MM.1S (cell line): ENCODE measurements around the gene PMIS2.

Experiments
- DNase-seq: peaks from one replicate; pipeline ENCODE4 v3.0.0-alpha.2; 2015
- H2AFZ ChIP-seq: fragments of 300-600 bp; sonication (generic); 2 replicates; pipeline ENCODE4 v1.6.0; 2016; ENCODE audit warnings: antibody characterized with exemption, low read length
- H3F3A ChIP-seq: fragments of 300-600 bp; sonication (generic); 2 replicates; pipeline ENCODE4 v1.6.1; 2016; ENCODE audit warnings: mild to moderate bottlenecking, antibody characterized with exemption, low read length, moderate library complexity, mixed read lengths; ENCODE audit not compliant: insufficient read depth
- H3K27ac ChIP-seq: fragments of 300-600 bp; sonication (generic); 2 replicates; pipeline ENCODE4 v1.5.1; 2016; ENCODE audit warnings: mild to moderate bottlenecking, low read length
- H3K27me3 ChIP-seq: fragments of 300-600 bp; sonication (generic); replicated peaks from 2 replicates; pipeline ENCODE4 v1.6.0; 2016; ENCODE audit warnings: low read length; ENCODE audit not compliant: insufficient read depth
- H3K36me3 ChIP-seq: fragments of 300-600 bp; sonication (generic); replicated peaks from 2 replicates; pipeline ENCODE4 v1.6.1; 2016; ENCODE audit warnings: mild to moderate bottlenecking, low read length, mixed read lengths; ENCODE audit not compliant: insufficient read depth
- H3K4me1 ChIP-seq: fragments of 300-600 bp; sonication (generic); 2 replicates; pipeline ENCODE4 v1.6.1; 2016; ENCODE audit warnings: low read length, mixed read lengths
- H3K4me2 ChIP-seq: fragments of 300-600 bp; sonication (generic); 2 replicates; pipeline ENCODE4 v1.6.0; 2016; ENCODE audit warnings: low read depth, low read length
- H3K4me3 ChIP-seq: fragments of 300-600 bp; sonication (generic); 2 replicates; pipeline ENCODE4 v1.5.1; 2016; ENCODE audit warnings: low read length, mixed read lengths
- H3K79me2 ChIP-seq: fragments of 300-600 bp; sonication (generic); 2 replicates; pipeline ENCODE4 v1.6.1; 2016; ENCODE audit warnings: mixed run types, low read length, mixed read lengths
- H3K9ac ChIP-seq: fragments of 300-600 bp; sonication (generic); 2 replicates; pipeline ENCODE4 v1.6.1; 2016; ENCODE audit warnings: low read length, mixed read lengths
- H3K9me2 ChIP-seq: fragments of 300-600 bp; sonication (generic); replicated peaks from 2 replicates; pipeline ENCODE4 v1.6.1; 2016; ENCODE audit warnings: mild to moderate bottlenecking, low read length, mixed read lengths; ENCODE audit not compliant: insufficient read depth
- H3K9me3 ChIP-seq: fragments of 300-600 bp; sonication (generic); replicated peaks from 2 replicates; pipeline ENCODE4 v1.6.1; 2016; ENCODE audit warnings: mild to moderate bottlenecking, low read length, mixed read lengths; ENCODE audit not compliant: insufficient read depth
- H4K20me1 ChIP-seq: fragments of 300-600 bp; sonication (generic); 2 replicates; pipeline ENCODE4 v1.6.1; 2016; ENCODE audit warnings: mild to moderate bottlenecking, low read length, moderate library complexity, mixed read lengths; ENCODE audit not compliant: insufficient read depth
- CTCF ChIP-seq: fragments of 300-600 bp; sonication (generic); IDR thresholded peaks from 2 replicates; pipeline ENCODE4 v1.5.1; 2016; ENCODE audit warnings: antibody characterized with exemption, low read length, mixed read lengths
- EZH2 ChIP-seq: fragments of 300-600 bp; sonication (generic); optimal IDR thresholded peaks from 2 replicates; pipeline ENCODE3; 2017; ENCODE audit warnings: low read depth, mild to moderate bottlenecking, antibody characterized with exemption, low read length, mixed read lengths
- EZH2phosphoT487 ChIP-seq: fragments of 300-600 bp; sonication (generic); IDR thresholded peaks from 2 replicates; pipeline ENCODE4 v1.6.1; 2018; ENCODE audit warnings: antibody characterized with exemption, low read length

The PMIS2 gene

GRCh38 chr19:35615036-35615435, 29.1 kb downstream of the PMIS2 start:
- DNase-seq: no peak
- H3K9ac ChIP-seq: no peak overlapping the region
- H3K79me2 ChIP-seq: peaks cover 5% of the 10 kb centered on the region
- H3K36me3 ChIP-seq: no peaks in the 10 kb centered on the region
- no peaks in the 10 kb centered on the region for H3K27me3 ChIP-seq
- no peak overlapping the region for H2AFZ ChIP-seq
- peaks cover 12% of the 10 kb centered on the region for H3K4me1 ChIP-seq
- no peak overlapping the region for H3K4me3 ChIP-seq
- no peaks in the 10 kb centered on the region for H3K9me2 ChIP-seq
- H3F3A ChIP-seq: no peaks in the 10 kb centered on the region
- no peak overlapping the region for H3K27ac ChIP-seq
- no peaks in the 10 kb centered on the region for H4K20me1 ChIP-seq
- no peak overlapping the region for H3K4me2 ChIP-seq
- H3K9me3 ChIP-seq: no peaks in the 10 kb centered on the region
- no peak for TF ChIP-seq EZH2
- TF ChIP-seq CTCF: no peak
- TF ChIP-seq EZH2phosphoT487: no peak

- Histone ChIP-seq H3K9me3 (no peaks in the 10 kb centered on the region), H3K4me2 (no peak overlapping the region), H2AFZ (no peak overlapping the region), H3K27me3 (no peaks in the 10 kb centered on the region), H3K79me2 (no peaks in the 10 kb centered on the region), H3K4me1 (no peaks in the 10 kb centered on the region), H3F3A (no peaks in the 10 kb centered on the region), H3K9me2 (no peaks in the 10 kb centered on the region), H3K36me3 (no peaks in the 10 kb centered on the region), H3K27ac (no peak overlapping the region), H3K4me3 (no peak overlapping the region), H4K20me1 (no peaks in the 10 kb centered on the region), H3K9ac (no peak overlapping the region)
- no peak for DNase-seq
- TF ChIP-seq EZH2: no peak
These were observed 32.9 kb downstream of the PMIS2 start for GRCh38 chr19:35618857-35619256.

GRCh38 chr19:35619290-35619923, 33.4 kb downstream of the PMIS2 start:
- Histone ChIP-seq H3K4me3 (no peak overlapping the region), H3K9ac (no peak overlapping the region), H3K27ac (no peak overlapping the region), H3F3A (no peaks in the 10 kb centered on the region), H3K79me2 (no peaks in the 10 kb centered on the region), H3K36me3 (no peaks in the 10 kb centered on the region), H3K9me3 (no peaks in the 10 kb centered on the region), H3K9me2 (no peaks in the 10 kb centered on the region), H3K4me1 (no peaks in the 10 kb centered on the region), H2AFZ (no peak overlapping the region), H3K4me2 (no peak overlapping the region), H3K27me3 (no peaks in the 10 kb centered on the region), H4K20me1 (no peaks in the 10 kb centered on the region)
- no peak for DNase-seq
- TF ChIP-seq EZH2phosphoT487: no peak
- no peak for TF ChIP-seq EZH2
- no peak for TF ChIP-seq CTCF

GRCh38 chr19:35620001-35620400, 34.0 kb downstream of the PMIS2 start:
- no peak overlapping the region for H3K4me2 ChIP-seq
- H3K4me3 ChIP-seq: no peak overlapping the region
- H3K9me3 ChIP-seq: no peaks in the 10 kb centered on the region
- H3K36me3 ChIP-seq: no peaks in the 10 kb centered on the region
- no peak for DNase-seq
- TF ChIP-seq EZH2: no peak
- no peak for TF ChIP-seq EZH2phosphoT487
- TF ChIP-seq CTCF: no peak
- no peaks in the 10 kb centered on the region for H4K20me1 ChIP-seq
- H3K9me2 ChIP-seq: no peaks in the 10 kb centered on the region
- H3K27me3 ChIP-seq: no peaks in the 10 kb centered on the region
- no peaks in the 10 kb centered on the region for H3K4me1 ChIP-seq
- H3K9ac ChIP-seq: no peak overlapping the region
- no peak overlapping the region for H3K27ac ChIP-seq
- H3F3A ChIP-seq: no peaks in the 10 kb centered on the region
- no peaks in the 10 kb centered on the region for H3K79me2 ChIP-seq
- no peak overlapping the region for H2AFZ ChIP-seq
